Glutamatergic neuron (in vitro differentiated cells): ENCODE data around the gene VSIG10. TPM values are rescaled to one million over a fixed set of nuclear protein-coding genes. Genes with fewer than 3 reads are reported as not detected.
"Not testable (repeated sequence)": the region's sequence is repeated elsewhere in the genome, so short reads cannot be mapped to it uniquely, and the experiment has no call there.

Experiments
- DNase-seq: peaks from one replicate; pipeline ENCODE4 v3.0.0; 2022
- H3K27ac Mint-ChIP-seq: one replicate; pipeline ENCODE4 v1.8.0; 2020; ENCODE audit warnings: mild to moderate bottlenecking, mixed read lengths, inconsistent platforms; ENCODE audit not compliant: unreplicated experiment
- H3K27me3 Mint-ChIP-seq: one replicate; pipeline ENCODE4 v1.8.0; 2020; ENCODE audit warnings: mild to moderate bottlenecking, moderate library complexity, mixed read lengths, inconsistent platforms; ENCODE audit not compliant: unreplicated experiment
- H3K36me3 Mint-ChIP-seq: one replicate; pipeline ENCODE4 v1.8.0; 2020; ENCODE audit warnings: mild to moderate bottlenecking, mixed read lengths, inconsistent platforms; ENCODE audit not compliant: unreplicated experiment
- H3K4me1 Mint-ChIP-seq: one replicate; pipeline ENCODE4 v1.8.0; 2020; ENCODE audit warnings: mild to moderate bottlenecking, low read depth, mixed read lengths, inconsistent platforms; ENCODE audit not compliant: unreplicated experiment
- H3K4me3 Mint-ChIP-seq: one replicate; pipeline ENCODE4 v1.8.0; 2020; ENCODE audit warnings: mild to moderate bottlenecking, mixed read lengths, inconsistent platforms; ENCODE audit not compliant: unreplicated experiment
- H3K9me3 Mint-ChIP-seq: one replicate; pipeline ENCODE4 v1.8.0; 2020; ENCODE audit warnings: mild to moderate bottlenecking, moderate library complexity, mixed read lengths, inconsistent platforms; ENCODE audit not compliant: unreplicated experiment
- CTCF ChIP-seq: fragments of 200-600 bp; sonication (generic); IDR thresholded peaks from one replicate; pipeline ENCODE4 v1.5.0; 2021; ENCODE audit not compliant: partially characterized antibody, unreplicated experiment
- total RNA-seq: library from RNA; stranded (reverse); fragmentation: NEBNext Ultra II Directional; extraction: Animal tissue kit (Norgen Biotek cat#: 25700); gene quantifications from one replicate; pipeline ENCODE4 v1.2.1, GENCODE V29; 2021; ENCODE audit not compliant: unreplicated experiment

The VSIG10 gene
- total RNA-seq, 1 donor from 2014 or later, result 13.3 TPM

- H3K27ac Mint-ChIP-seq, result peak overlapping the region; percentile 63
- no peak for TF ChIP-seq CTCF
- H3K4me1 Mint-ChIP-seq, result peaks cover 5% of the 10 kb centered on the region
- H3K4me3 Mint-ChIP-seq, result peak overlapping the region; percentile 95
- peaks cover 2% of the 10 kb centered on the region for H3K9me3 Mint-ChIP-seq
- H3K36me3 Mint-ChIP-seq, result no peaks in the 10 kb centered on the region
- peaks cover 4% of the 10 kb centered on the region for H3K27me3 Mint-ChIP-seq
- DNase-seq, result peak; percentile 55
Observed at GRCh38 chr12:118136559-118137003, 32.8 kb upstream of the VSIG10 start.

- no peaks in the 10 kb centered on the region for H3K36me3 Mint-ChIP-seq
- H3K9me3 Mint-ChIP-seq, result peaks cover 2% of the 10 kb centered on the region
- peaks cover 5% of the 10 kb centered on the region for H3K4me1 Mint-ChIP-seq
- no peak for TF ChIP-seq CTCF
- H3K27me3 Mint-ChIP-seq, result peaks cover 4% of the 10 kb centered on the region
- H3K27ac Mint-ChIP-seq, result peak within 1 kb of the TSS; percentile 85
- H3K4me3 Mint-ChIP-seq, result peak within 1 kb of the TSS; percentile 95
- peak; percentile 92 for DNase-seq
Observed at GRCh38 chr12:118135788-118136558, 32.2 kb upstream of the VSIG10 start, which contains the start of gene PEBP1. Gene PEBP1 (plus strand): TSS chr12:118136124. CDS start chr12:118136210, 86 bp downstream.

- H3K4me1 Mint-ChIP-seq, H3K27ac Mint-ChIP-seq: not testable (repeated sequence)
Observed at GRCh38 chr12:118129436-118129835, 25.6 kb upstream of the VSIG10 start.

GRCh38 chr12:118127867-118128266 lies 24.1 kb upstream of the VSIG10 start:
- Mint-ChIP-seq H3K9me3 (no peaks in the 10 kb centered on the region), H3K4me1 (no peaks in the 10 kb centered on the region), H3K4me3 (no peak overlapping the region), H3K27ac (no peak overlapping the region), H3K27me3 (no peaks in the 10 kb centered on the region), H3K36me3 (no peaks in the 10 kb centered on the region)
- TF ChIP-seq CTCF, result no peak
- no peak for DNase-seq

More at GRCh38 chr12:118129436-118129835, 25.6 kb upstream of the VSIG10 start:
- not testable (repeated sequence) for DNase-seq, H3K9me3 Mint-ChIP-seq, H3K4me3 Mint-ChIP-seq, H3K36me3 Mint-ChIP-seq, H3K27me3 Mint-ChIP-seq

GRCh38 chr12:118126119-118126757 lies 22.4 kb upstream of the VSIG10 start:
- no peaks in the 10 kb centered on the region for H3K9me3 Mint-ChIP-seq
- no peaks in the 10 kb centered on the region for H3K27me3 Mint-ChIP-seq
- no peak for DNase-seq
- no peaks in the 10 kb centered on the region for H3K4me1 Mint-ChIP-seq
- H3K4me3 Mint-ChIP-seq, result no peak overlapping the region
- no peaks in the 10 kb centered on the region for H3K36me3 Mint-ChIP-seq
- no peak overlapping the region for H3K27ac Mint-ChIP-seq
- TF ChIP-seq CTCF, result no peak
